Vagina (tissue), 2 donors: Measurements from ENCODE around the gene CXXC4.

Experiments
- POLR2AphosphoS5 ChIP-seq, 2 donors: sonication (generic); formaldehyde crosslinking; IDR thresholded peaks; one replicate each; pipeline ENCODE4 v1.9.0; 2017; ENCODE audit warnings: antibody characterized with exemption in 2 of 2, mild to moderate bottlenecking in 2 of 2, low read depth in 1 of 2; ENCODE audit not compliant: insufficient read depth in 1 of 2
- TF ChIP-seq, protein P1 (sequence below), 3 experiments: fragments of 450-650 bp in 2 of 3; fragments of 200-600 bp in 1 of 3; sonication (generic) in 1 of 3; IDR thresholded peaks; one replicate each; pipeline ENCODE4 v1.5.1; 2017 to 2019; ENCODE audit warnings: antibody characterized with exemption in 3 of 3, mild to moderate bottlenecking in 2 of 3, moderate library complexity in 2 of 3

DNA sequence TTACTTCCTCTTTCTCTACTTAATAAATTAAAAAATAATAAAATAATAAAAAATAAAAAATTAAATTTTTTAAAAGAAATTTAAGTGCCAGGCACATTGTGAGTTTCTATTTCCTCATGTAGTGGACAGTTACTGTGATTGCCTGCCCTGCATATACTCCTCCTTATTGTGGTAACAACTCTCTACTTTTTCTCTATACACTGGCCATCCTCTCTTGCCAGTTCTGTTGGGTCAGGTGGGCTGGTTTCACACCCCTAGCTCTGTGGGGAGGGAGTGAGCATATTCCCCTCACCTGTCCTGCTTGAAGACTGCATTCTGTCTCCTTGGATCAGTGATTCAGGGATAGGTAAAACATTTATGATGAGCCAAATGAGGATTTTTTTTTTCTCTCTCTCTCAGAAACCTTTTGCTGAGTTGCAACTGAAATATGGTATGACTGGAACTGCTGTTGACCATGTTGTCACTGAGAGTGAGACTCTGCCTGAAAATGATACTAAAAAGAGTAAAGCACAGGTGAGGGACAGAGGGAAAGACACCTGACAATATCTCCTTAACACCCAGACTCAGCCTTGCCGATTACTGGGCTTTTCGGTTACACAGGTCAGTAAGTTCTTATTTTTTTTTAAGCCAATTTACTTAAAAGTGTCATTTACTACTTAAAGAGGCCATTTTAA, 37.2 kb downstream of the CXXC4 start:
- TF ChIP-seq POLR2AphosphoS5 (IDR thresholded peaks at IDR 0.05; ENCODE audit: insufficient read depth in 1 of 2, low read depth in 1 of 2): no peak
- TF ChIP-seq, protein P1, sequence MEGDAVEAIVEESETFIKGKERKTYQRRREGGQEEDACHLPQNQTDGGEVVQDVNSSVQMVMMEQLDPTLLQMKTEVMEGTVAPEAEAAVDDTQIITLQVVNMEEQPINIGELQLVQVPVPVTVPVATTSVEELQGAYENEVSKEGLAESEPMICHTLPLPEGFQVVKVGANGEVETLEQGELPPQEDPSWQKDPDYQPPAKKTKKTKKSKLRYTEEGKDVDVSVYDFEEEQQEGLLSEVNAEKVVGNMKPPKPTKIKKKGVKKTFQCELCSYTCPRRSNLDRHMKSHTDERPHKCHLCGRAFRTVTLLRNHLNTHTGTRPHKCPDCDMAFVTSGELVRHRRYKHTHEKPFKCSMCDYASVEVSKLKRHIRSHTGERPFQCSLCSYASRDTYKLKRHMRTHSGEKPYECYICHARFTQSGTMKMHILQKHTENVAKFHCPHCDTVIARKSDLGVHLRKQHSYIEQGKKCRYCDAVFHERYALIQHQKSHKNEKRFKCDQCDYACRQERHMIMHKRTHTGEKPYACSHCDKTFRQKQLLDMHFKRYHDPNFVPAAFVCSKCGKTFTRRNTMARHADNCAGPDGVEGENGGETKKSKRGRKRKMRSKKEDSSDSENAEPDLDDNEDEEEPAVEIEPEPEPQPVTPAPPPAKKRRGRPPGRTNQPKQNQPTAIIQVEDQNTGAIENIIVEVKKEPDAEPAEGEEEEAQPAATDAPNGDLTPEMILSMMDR (IDR thresholded peaks at IDR 0.05): no peak
